ENCODE results near the gene CAMP. TPM values are rescaled to one million over a fixed set of nuclear protein-coding genes. Genes with fewer than 3 reads are reported as not detected.

Gene CAMP
- total and polyA plus RNA-seq, 2 donors (not counting 1 experiment from before 2014, with no cell fraction given) = not detected

DNA sequence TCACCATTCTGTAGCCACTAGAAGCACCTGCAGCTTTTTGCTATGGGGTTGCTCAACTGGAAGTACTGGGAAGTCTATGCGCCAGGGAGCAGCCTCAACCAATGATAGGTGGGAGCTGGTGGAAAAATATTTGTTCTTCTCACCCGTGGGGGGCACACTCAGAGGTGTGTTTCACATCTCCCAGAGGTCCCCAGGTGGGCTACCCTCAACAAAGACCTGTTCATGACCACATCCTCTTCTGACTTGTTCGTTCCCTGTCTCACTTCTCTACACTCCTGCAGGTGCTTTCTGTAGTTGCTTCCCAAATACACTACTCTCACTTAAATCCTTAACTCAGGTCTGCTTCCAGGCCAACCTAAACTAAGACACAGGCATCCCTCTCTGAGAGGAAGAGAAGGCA is 3.6 kb downstream of the CAMP start:
- H3K27ac ChIP-seq (ENCODE audit: insufficient read depth, low read length) = no peak overlapping the region
- H3K9ac ChIP-seq (ENCODE audit: insufficient read depth, low read length) = no peak overlapping the region
- H3K9me3 ChIP-seq (ENCODE audit: control insufficient read depth, insufficient read depth, low read depth, low read length) = no peaks in the 10 kb centered on the region
- no peak overlapping the region for H3K4me3 ChIP-seq (replicated peaks in 1 of 4; ENCODE audit: control extremely low read depth in 1 of 4, insufficient read depth in 1 of 4, low read depth in 3 of 4, low read length in 4 of 4)
- H2AFZ ChIP-seq (ENCODE audit: low read length) = no peak overlapping the region
- no peak for DNase-seq (ENCODE audit: low read depth in 2 of 2)
- H3K4me1 ChIP-seq (ENCODE audit: control insufficient read depth, extremely low read depth, insufficient read depth, low read length) = no peaks in the 10 kb centered on the region
- H3K4me2 ChIP-seq (ENCODE audit: extremely low read depth, insufficient read depth, low read length) = no peak overlapping the region
- TF ChIP-seq CTCF (conservative IDR thresholded peaks at IDR 0.05 in 1 of 2, IDR thresholded peaks at IDR 0.05 in 1 of 2; ENCODE audit: low read depth in 1 of 2, low read length in 2 of 2) = no peak
- TF ChIP-seq EZH2 (IDR thresholded peaks at IDR 0.05; ENCODE audit: low read length, missing control alignments) = no peak
- no peaks in the 10 kb centered on the region for H4K20me1 ChIP-seq (ENCODE audit: control insufficient read depth, extremely low read depth, insufficient read depth, low read length)
- no peaks in the 10 kb centered on the region for H3K79me2 ChIP-seq (ENCODE audit: control insufficient read depth, insufficient read depth, low read length)
- peaks cover 3% of the 10 kb centered on the region for H3K27me3 ChIP-seq (ENCODE audit: control insufficient read depth, insufficient read depth, low read length)
- no peaks in the 10 kb centered on the region for H3K36me3 ChIP-seq (ENCODE audit: control insufficient read depth, insufficient read depth, low read length)

DNA sequence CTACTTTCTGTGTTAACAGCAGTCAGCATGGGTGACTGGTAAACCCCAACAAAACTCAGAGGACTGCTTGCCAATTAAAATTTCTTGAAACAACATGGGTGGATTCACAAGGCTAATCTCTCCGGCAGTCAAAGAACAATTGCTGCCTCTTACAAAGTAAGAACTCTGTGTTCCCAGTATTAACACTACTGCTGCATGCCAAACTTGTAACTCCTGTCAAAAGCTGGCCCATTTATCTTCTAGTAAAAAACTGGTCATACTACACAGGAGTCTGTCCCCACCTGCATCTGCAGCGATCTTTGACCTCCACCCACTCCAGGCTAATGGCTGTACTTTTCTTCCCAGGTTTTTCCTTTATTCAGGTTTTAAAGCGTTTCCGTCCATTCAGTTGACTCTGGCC is 8.9 kb downstream of the CAMP start:
- H3K27me3 ChIP-seq (ENCODE audit: control insufficient read depth, insufficient read depth, low read length) = peaks cover 2% of the 10 kb centered on the region
- H3K9ac ChIP-seq (ENCODE audit: insufficient read depth, low read length) = no peak overlapping the region
- no peak overlapping the region for H2AFZ ChIP-seq (ENCODE audit: low read length)
- no peak for DNase-seq (ENCODE audit: low read depth in 2 of 2)
- no peaks in the 10 kb centered on the region for H3K36me3 ChIP-seq (ENCODE audit: control insufficient read depth, insufficient read depth, low read length)
- TF ChIP-seq EZH2 (IDR thresholded peaks at IDR 0.05; ENCODE audit: low read length, missing control alignments) (no peak), CTCF (conservative IDR thresholded peaks at IDR 0.05 in 1 of 2, IDR thresholded peaks at IDR 0.05 in 1 of 2; ENCODE audit: low read depth in 1 of 2, low read length in 2 of 2) (no peak)
- no peak overlapping the region for H3K4me3 ChIP-seq (replicated peaks in 1 of 4; ENCODE audit: control extremely low read depth in 1 of 4, insufficient read depth in 1 of 4, low read depth in 3 of 4, low read length in 4 of 4)
- H3K79me2 ChIP-seq (ENCODE audit: control insufficient read depth, insufficient read depth, low read length) = no peaks in the 10 kb centered on the region
- no peaks in the 10 kb centered on the region for H3K4me1 ChIP-seq (ENCODE audit: control insufficient read depth, extremely low read depth, insufficient read depth, low read length)
- H3K4me2 ChIP-seq (ENCODE audit: extremely low read depth, insufficient read depth, low read length) = no peak overlapping the region
- no peaks in the 10 kb centered on the region for H4K20me1 ChIP-seq (ENCODE audit: control insufficient read depth, extremely low read depth, insufficient read depth, low read length)
- no peak overlapping the region for H3K27ac ChIP-seq (ENCODE audit: insufficient read depth, low read length)
- no peaks in the 10 kb centered on the region for H3K9me3 ChIP-seq (ENCODE audit: control insufficient read depth, insufficient read depth, low read depth, low read length)

DNA sequence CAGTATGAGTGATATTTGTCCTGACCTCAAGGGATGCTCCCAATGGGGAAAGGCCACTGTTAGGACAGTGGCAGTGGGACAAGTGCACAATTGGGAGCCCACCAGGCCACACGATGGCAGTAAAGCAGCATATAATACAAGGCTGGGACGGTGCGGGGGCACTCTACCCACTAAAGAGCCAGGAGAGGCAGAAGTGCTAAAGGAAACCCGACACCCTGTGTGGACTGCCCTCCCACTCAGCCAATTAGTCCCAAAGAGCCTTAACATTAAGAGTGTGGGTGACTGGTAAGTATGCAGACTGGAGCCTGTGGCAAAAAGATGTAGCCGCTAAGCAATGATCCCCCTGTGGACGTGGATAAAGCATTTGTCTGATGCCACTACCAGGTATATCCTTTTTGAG is 9.4 kb downstream of the CAMP start:
- Histone ChIP-seq H3K4me2 (ENCODE audit: extremely low read depth, insufficient read depth, low read length) (peak overlapping the region; percentile 23), H3K79me2 (ENCODE audit: control insufficient read depth, insufficient read depth, low read length) (no peaks in the 10 kb centered on the region), H3K4me1 (ENCODE audit: control insufficient read depth, extremely low read depth, insufficient read depth, low read length) (no peaks in the 10 kb centered on the region), H2AFZ (ENCODE audit: low read length) (peak overlapping the region; percentile 58), H4K20me1 (ENCODE audit: control insufficient read depth, extremely low read depth, insufficient read depth, low read length) (no peaks in the 10 kb centered on the region), H3K9ac (ENCODE audit: insufficient read depth, low read length) (no peak overlapping the region), H3K9me3 (ENCODE audit: control insufficient read depth, insufficient read depth, low read depth, low read length) (no peaks in the 10 kb centered on the region), H3K27ac (ENCODE audit: insufficient read depth, low read length) (no peak overlapping the region), H3K27me3 (ENCODE audit: control insufficient read depth, insufficient read depth, low read length) (no peaks in the 10 kb centered on the region), H3K4me3 (replicated peaks in 1 of 4; ENCODE audit: control extremely low read depth in 1 of 4, insufficient read depth in 1 of 4, low read depth in 3 of 4, low read length in 4 of 4) (peak overlapping the region in 1 of 4 experiments; percentile 13), H3K36me3 (ENCODE audit: control insufficient read depth, insufficient read depth, low read length) (no peaks in the 10 kb centered on the region)
- DNase-seq (ENCODE audit: low read depth in 2 of 2) = peak; percentile 63 to 79
- TF ChIP-seq EZH2 (IDR thresholded peaks at IDR 0.05; ENCODE audit: low read length, missing control alignments) (no peak), CTCF (conservative IDR thresholded peaks at IDR 0.05 in 1 of 2, IDR thresholded peaks at IDR 0.05 in 1 of 2; ENCODE audit: low read depth in 1 of 2, low read length in 2 of 2) (peak; percentile 41 to 62)
